HG02870 (cell line): ENCODE data around the gene TAF4.
"Not testable (repeated sequence)": the region's sequence is repeated elsewhere in the genome, so short reads cannot be mapped to it uniquely, and the experiment has no call there.

Experiments
- ATAC-seq: cut with Tn5 transposase; IDR thresholded peaks from one replicate; pipeline ENCODE4 v1.9.1; 2021; ENCODE audit warnings: mild to moderate bottlenecking, moderate library complexity; ENCODE audit not compliant: unreplicated experiment

Gene TAF4

DNA sequence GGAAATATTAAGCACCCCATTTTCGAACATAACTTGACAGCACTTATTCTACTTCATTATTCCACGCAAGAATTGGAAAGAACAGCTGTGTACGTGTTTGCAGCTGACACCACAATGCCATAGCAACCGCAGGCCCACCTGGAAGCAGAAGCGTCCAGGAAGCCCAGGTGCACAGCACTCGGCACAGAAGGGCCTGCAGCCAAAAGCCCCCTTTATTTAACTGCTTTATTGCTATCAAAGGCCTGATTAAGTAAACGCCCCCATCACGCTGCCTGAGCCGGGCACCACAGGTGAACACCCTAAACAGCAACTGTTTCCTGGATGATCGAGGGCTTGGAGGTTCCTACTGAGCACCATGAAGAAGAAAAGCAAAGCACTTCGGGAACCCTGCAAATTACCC, 6.3 kb downstream of the TAF4 start:
- ATAC-seq = no peak

DNA sequence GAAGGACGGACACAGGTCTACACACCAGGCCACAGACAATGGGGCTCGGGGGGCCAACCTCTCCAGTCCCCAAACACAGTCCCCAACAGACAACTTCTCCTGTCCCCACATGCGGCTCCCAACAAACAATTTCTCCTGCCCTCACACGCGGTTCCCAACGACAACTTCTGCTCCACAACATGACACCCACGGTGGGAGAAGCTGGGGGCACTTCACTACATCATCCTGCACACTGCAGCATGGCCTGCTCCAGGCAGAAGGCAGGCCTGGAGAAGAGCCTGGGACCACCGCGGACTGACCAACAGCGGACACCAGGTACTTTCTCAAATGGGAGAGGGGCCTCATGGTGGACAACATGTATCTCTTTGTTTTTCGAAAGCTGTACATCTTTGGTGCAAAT, 6.7 kb downstream of the TAF4 start:
- no peak for ATAC-seq

DNA sequence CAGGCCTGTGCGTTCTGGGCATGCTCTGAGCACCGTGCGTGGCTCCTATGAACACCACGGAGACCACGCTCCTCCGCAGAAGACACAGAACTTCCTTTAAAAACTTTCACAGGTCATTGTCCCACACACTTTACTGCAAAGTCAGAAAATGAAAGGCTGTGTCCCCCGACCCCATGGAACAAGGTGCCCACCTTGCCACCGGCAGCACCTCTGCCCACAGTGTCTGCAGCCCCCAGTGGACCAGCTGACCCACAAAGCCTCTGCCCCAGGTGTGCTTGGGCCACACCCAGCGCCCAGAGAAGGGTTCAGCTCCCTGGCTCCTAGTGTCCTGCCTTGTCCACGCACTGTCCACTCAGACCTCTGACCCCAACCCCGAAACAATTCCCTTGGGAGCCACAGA, 8.7 kb downstream of the TAF4 start:
- ATAC-seq = no peak

DNA sequence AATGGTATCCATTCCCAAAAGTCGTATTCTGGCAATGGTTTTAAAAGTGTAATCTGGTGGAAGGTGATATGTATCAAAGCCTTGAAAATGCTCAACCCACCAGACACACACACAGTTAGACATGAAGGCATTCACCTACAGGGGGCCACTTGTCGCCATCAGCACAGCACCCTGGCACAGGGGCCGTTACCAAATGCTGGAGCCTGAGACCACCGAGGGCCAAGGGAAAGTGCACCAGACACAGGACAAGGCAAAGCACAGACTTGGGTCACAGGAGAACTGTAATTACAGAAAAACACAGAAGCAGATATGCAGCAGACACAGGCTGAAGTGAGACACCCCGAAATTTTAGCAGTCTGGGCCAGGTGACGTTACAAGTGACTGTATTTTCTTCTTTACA, 9.3 kb downstream of the TAF4 start:
- ATAC-seq = no peak

DNA sequence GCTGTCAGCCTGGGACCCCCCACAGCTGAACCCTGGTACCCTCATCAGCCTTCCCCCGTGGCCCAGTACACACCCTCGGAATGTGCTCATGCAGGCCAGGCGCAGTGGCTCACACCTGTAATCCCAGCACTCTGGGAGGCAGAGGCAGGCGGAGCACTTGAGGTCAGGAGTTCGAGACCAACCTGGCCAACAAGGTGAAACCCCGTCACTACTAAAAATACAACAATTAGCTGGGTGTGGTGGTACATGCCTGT, 9.9 kb downstream of the TAF4 start:
- not testable (repeated sequence) for ATAC-seq

DNA sequence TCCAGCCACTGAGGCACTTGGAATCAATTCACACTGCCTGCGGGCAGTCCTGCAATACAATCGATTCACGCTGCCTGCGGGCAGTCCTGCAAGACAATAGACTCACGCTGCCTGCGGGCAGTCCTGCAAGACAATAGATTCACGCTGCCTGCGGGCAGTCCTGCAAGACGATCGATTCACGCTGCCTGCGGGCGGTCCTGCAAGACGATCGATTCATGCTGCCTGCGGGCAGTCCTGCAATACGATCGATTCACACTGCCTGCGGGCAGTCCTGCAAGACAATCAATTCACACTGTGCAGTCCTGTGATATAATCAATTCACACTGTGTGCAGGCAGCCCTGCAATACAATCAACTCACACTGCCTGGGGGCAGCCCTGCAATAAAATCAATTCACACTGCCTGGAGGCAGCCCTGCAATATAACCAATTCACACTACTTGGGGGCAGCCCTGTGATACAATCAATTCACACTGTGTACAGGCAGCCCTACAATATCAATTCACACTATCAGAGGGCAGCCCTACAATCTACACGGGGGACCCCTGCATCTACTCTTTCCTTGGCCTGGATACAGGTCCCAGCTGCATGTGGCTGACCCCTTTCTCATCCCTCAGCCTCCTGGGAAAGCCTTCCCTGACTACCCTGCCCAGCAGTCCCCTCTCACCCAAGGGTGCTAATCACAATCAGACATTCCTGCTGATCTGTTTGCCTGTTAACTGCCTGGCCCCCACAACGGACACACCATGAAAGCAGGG, 10.4 kb downstream of the TAF4 start:
- ATAC-seq = no peak

DNA sequence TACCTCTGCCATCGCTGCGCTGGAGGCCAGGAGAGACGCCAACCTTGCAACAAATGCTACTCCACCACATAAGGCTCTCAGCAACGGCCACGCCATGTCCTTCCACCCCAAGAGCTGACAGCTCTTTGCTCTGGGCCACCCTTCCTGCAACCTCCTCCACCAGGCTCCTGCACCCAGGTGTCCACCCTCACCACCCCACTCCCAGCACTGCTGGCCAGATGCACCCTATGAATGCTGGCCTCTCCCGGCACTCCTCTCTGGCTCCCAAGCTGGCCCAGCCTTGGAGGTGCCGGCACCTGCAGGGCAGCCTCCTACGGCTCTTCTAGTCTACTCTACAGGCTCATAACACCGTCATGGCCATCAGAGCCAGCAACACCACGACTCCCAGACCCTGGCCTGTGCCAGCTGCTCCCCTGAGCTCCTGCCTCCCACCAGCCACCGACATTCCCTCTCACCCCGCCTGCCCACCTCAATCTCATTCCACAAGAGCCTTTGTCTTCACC, 11.2 kb downstream of the TAF4 start:
- no peak for ATAC-seq

DNA sequence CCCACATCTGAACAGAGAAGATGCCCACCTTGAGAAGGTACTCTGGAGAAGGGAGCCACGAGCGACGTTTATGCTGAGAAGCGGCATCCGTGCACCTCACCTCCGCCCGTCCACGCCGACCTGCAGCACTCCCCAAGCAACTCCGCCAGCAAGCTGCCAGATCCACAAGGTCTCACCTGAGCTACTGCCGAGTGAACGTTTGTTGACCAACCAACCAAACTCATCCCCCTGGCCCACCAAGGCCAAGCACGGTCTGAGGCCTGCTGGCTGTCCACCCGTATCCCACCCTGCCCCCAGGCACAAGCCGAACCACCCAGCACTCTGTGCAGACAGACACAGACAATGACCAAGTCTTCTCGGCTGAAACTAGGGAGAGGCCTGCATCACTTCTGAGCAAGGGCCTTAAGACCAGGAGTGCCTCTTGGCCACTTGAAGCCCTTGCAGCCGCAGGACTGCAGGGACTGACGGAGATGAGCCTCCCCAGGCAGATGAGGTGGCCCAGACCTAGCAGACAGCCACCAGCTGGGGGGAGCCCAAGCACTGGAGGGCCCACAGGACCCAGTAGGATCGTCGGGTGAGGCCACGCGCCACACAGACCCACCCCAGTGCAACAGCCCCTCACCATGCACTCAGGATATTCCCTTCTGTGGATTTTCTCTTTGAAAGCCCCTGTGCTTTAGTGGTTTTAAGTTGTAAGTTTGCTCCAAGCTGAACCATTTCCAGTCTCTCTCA, 12.1 kb downstream of the TAF4 start:
- no peak for ATAC-seq

DNA sequence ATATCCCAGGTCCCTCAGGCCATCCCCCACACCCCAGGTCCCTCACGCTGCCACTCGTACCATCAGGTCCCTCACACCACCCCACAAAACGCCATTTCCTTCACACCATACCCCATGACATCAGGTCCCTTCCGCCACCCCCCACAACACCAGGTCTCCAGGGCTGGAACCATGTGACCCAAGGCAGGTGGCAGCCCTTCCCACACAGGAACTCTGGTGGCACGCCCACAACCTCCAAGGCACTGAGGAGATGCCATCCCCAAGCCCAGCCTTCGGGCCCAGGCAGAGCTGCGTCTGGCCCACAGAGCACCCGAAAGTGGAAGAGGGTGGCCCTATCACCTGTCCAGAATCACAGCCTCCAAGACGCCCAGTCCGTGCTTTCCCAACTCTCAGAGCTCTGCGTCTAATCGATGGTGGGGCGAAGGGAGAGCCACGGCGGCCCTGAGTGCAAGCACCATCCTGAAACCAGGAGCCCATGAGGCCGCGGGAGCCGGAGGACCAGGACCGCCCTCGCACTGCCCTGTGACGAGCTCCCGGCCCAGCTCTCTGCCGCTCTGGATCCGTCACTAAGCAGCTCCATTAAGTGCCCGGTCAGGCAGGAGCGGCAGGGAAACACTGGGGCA, 12.7 kb downstream of the TAF4 start:
- no peak for ATAC-seq

DNA sequence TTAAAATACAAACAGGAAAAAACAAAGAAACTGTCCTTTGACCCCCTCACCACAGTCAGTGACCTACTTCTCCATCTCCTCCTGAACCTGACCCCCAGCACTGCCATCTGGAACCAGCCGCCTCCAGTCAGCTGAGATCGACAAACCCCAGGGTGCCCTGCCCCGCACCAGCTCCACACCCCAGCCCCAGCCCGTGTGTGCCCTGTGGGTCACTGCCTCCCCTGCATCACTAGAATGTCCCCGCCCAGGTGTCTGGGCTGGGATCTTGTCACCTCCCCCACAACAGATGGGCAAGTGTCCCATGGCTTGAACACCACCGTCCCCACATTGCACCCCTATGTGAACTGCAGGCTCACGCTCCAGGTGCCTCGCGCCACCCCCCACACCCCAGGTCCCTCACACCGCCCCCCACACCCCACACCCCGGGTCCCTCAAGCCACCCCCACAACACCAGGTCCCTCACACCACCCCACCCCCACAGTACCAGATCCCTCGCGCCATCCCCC, 13.3 kb downstream of the TAF4 start:
- ATAC-seq = no peak

DNA sequence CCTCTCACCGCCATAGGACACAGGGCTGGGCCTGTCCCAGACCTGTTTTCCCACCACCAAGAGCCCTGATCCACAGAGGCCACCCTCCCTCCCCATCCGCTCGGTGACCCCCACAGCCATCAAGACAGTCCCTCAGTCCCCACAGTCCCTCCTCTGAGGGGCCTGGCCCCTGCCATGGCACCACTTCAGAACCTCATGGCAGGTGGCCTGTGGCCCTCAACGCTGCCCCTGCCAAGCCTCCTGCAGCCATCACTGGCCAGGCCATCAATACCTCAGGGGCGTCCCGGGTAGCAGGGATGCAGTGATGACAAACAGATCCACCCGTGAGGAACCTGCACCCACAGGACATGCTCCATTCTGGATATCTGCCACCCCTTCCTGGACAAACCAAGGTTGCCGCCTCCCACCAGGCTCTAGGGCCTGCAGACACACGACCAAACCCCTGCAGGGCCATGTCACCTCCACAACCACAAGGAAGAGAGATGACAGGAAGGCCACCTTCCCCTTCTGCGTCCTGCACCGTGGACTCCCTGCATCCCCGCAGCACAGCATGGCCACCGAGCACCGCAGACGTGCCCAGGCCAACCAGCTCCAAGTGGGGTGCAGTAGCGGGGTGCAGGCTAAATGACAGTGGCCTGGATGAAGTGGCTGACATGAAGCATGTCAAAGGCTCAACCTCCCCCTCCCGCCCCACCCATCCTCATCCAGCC, 14.0 kb downstream of the TAF4 start:
- ATAC-seq = no peak

DNA sequence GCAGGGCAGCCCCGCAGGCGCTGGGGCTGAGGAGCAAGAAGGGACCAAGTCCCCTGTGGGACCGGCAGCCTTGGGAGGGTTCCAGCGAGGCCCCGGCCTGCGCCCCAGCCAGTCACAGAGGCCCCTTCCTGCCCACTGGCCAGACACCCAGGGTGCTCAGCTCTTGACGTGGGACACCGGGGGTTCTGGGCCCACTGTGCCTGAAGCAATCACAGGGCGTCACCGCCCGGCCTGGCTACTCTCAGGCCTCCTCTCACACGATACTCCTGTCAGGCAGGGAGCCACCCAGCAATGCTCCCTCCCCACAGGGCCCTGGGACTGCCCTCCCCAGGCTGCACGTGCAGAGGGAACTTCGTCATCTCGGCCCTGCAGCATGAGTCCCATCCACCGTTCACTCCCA, 14.5 kb downstream of the TAF4 start:
- no peak for ATAC-seq

DNA sequence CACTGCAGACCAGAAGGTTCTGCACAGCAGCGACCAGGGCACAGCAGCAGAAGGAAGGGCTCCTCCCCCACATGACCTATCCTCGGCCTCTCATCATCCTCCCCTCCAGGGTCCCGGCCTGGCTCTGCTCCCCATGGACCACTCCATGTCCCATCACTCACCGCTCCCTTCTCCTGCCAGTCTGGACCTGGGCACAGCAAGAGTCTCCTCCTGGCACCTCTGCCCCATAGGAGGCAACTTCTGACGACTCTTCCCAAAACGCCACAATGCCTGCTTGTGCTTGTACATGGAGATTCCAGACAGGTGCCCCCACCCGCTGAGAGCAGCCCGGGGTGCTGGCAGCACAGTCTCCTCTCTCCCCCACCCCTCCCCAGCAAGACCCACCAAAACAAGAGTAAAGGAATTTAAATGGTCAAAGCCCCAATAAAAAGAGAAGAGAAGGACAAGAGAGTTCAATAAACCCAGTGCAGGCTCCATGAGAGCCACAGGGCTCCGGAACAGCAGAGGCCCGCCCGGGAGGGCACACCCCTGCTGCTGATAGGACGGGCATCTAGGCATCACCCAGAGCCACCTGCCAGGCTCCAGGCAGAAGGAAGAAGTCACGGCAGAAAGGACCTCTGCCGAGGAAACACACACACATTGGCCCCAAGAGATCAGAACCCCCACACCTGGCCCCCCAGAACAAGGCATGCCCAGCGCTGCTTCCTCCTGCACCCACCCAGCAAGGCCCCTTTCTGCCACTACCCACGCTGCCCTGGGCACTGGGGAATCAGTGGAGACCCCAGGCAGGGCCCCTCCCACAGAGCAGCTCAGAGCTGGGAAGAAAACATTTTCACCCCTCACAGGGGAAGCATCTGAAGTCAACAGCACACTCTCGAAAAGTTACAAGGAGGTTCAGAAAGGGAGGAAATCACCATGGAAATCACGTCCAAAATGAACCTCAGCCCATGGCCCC, 15.2 kb downstream of the TAF4 start:
- no peak for ATAC-seq

DNA sequence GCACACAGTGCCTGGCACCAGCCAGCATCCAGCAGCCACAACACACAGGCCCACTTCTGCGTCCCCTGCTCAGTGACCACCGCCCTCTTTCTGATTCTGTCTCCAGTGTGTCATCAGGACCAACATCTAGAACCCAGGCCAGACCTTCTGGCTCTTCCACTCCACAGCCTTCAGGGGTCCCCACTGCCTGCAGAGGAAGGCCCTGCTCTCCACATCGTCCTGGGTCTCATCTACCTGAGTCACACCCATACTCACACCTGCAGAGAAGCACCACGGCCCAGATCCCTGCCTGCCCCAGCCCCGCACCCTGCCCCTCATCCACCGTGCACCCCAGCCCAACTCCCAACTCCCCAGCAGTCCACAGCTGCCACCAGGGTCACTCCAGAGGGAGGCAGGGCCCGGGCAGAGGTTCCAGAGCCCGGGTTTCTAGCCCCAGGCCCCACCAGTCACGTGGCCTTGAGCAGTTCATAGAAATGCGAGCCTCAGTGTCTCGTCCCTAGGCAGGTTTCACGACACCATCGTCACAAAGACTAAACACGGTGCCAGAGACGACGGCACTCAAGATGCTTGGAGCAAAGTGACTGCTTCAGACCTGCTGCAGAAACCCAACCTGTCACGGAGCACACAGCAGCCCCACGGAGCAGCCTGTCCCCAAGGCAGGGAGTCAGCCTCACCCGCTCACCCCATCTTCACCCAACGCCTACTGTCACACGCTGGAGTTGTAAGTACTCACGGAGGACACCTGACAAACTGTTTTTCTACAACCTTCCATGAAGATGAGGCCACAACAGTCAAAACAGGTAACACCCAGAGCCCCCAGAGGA, 16.1 kb downstream of the TAF4 start:
- ATAC-seq = no peak

DNA sequence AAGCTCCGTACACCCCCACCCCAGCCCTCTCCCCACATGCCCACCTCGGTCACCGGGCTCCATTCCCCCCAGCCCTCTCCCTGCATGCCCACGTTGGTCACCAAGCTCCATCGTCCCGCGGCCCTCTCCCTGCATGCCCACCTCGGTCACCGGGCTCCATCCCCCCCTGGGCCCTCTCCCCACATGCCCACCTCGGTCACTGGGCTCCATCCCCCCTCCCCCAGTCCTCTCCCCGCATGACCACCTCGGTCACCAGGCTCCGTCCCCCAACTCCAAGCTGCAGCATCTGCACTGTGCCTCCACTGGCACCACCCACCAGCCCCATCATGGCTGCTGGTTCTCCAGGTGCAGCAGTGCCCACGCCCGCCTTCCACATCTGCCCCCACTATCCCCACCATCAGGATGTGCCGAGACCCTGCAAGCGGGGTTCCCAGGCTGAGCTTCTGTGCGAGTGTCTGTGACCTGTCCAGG, 16.8 kb downstream of the TAF4 start:
- no peak for ATAC-seq

DNA sequence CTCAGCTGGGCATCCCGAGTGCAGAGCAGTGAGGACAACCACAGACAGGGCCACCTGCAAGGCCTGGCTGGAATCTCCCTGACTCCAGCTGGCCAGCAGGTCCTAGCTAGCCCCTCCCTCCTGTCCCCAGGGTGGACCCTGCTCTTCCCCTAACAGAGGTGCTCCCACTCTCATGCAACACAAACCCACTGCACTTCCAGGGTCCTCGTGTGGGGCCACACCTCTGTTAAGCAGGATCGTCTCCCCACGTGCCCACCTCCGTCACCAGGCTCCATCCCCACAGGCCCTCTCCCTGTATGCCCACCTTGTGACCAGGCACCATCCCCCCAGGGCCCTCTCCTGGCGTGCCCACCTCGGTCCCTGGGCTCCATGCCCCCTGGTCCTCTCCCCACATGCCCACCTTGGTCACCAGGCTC, 17.3 kb downstream of the TAF4 start:
- ATAC-seq = no peak

DNA sequence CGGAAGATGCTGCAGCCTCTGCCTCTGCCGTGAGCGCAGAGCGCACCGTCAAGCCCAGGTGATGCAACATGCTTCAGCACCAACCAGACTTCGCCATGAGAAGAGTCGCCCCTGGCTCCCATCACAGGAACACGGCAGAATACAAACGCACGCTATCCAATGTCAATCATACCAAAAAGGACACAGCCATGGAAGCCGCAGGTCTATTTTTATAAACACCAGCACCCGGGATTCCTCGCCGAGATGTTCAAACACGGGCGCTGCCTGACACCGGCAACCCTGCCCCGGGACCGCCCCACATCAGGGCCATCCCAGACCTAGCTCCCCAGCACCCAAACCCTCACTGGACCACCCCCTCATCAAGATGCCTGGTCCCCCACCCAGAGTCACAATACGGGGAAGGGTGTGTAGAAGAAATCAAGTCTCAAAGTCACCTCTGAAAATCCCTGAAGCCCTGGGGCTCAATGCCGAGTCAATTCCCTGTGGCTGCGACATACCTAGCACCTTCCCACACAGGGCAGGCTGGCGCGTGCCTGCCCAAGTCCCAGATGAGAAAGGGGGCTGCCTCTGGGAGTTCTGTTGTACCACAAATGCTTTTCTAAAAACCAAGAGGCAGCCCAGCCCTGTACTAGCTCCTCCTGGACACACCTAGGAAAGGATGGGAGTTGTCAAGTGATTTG, 17.9 kb downstream of the TAF4 start:
- ATAC-seq = no peak

DNA sequence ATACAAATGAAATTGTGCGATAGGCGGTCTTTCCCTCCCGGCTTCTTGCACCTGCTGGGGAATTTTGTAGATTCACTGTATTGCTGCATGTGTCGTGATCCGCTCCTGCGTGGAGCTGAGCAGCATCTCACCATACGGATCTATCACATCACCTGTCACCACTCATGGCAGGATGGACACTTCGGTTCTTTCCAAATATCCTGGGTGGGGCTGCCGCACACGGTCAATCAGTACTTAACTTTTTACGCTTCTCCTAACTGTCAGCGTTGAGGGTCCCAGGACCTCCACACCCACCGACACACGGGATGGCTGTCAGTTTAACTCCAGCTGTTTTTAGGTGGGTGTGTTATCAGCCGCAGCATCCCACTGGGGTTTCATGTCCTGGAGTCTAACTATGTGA, 19.2 kb downstream of the TAF4 start:
- ATAC-seq = no peak
